Tongue (tissue), 1 donor: Measurements from ENCODE around the gene BMP6. TPM values are rescaled to one million over a fixed set of nuclear protein-coding genes. Genes with fewer than 3 reads are reported as not detected.

ENCODE experiments used
- total RNA-seq: library from RNA; depleted of rRNA; stranded (reverse); fragments of >200 nt; gene quantifications from one replicate; pipeline ENCODE4 v1.2.3, GENCODE V29; 2014

Gene BMP6
- total RNA-seq, 1 donor from 2014 or later = 10.7 TPM

Other genes with a start within 250 kb of the BMP6 start
- 167 TPM for gene DSP, start 184.4 kb upstream of the BMP6 start, total RNA-seq
- 26.4 TPM for gene SNRNP48, start 135.9 kb upstream of the BMP6 start, total RNA-seq
- 156 TPM for gene TXNDC5, start 184.7 kb downstream of the BMP6 start, total RNA-seq